GM21786 (cell line): ENCODE results near the gene SNRNP48.

Source experiments
- ATAC-seq: cut with Tn5 transposase; IDR thresholded peaks from one replicate; pipeline ENCODE4 v1.9.1; 2021; ENCODE audit not compliant: unreplicated experiment

The SNRNP48 gene

GRCh38 chr6:7640607-7641577 is 50.9 kb downstream of the SNRNP48 start:
- ATAC-seq, result no peak

DNA sequence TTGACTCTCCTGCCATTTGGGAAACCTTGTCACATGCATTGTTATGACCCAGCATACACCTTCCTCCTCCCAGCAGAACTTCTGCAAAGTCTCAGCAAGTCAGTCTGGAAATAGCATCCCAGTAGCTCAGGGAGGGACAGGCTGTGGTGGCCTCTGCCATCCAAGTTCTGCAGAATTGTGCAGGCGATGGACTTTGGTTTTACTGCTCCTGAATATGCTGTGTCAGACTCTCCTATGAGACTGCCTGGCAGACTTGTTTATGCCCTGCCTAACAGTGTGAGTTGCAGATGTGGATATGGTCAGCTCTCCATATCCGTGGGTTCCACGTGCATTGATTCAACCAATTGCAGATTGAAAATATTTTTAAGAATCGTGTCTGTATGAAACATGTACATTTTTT is 52.8 kb downstream of the SNRNP48 start:
- ATAC-seq, result no peak

DNA sequence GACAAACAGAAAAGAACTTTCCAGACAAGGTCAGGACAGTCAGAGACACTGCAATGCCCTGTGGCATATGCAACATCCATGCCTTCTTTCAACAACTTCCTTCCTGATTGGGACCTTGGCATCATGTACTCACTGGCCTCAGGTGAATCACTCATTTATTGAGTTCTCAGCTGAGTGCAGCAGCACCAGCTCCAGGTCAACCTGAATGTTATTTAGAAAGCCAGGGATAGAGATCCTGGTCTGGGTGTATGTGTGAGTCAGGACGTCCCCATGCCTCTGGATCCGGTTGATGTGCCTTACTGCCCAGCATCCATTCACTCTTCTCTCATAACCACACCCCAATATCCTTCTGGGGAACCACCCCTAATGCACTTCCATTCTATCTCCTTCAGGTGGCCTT is 54.4 kb downstream of the SNRNP48 start:
- ATAC-seq, result no peak

GRCh38 chr6:7646394-7646793 is 56.4 kb downstream of the SNRNP48 start:
- no peak for ATAC-seq

- no peak for ATAC-seq
Observed at GRCh38 chr6:7647504-7647903, 57.5 kb downstream of the SNRNP48 start.

DNA sequence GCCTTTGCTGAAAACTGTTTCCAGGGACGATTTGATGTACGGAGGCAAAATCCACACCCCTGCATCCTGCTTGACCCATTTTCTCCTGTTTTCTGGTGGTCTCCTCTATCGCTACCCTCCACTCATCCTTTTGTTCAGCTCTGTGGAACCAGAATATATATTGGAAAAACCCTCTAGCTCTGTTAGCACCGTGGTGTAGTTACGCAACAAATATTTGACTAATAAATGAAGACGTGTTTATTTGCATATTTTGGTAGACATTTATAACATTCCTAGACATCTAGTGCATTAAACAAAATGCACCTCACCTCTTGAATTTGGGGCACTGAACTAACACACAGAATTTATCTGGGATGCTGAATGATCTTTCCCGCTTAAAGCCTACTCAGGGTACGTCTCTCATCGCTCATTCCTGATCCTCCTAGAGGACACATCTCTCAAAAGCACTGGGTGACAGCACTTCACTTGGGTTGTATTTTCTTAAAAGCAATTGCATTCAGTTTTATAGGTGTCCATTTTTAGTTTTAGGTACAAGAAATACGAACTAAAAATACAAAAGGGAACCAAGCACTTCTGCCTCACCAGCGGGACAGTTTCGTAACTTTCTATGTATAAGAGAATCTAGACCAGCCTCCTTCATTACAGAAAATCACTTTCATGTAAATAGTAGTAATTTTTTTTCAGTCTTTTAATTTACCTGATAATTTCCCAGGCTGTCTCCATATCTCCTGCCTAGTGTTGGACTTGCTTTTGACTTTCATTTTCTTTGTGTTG is 59.2 kb downstream of the SNRNP48 start:
- ATAC-seq, result no peak

GRCh38 chr6:7650878-7651277 is 60.9 kb downstream of the SNRNP48 start:
- no peak for ATAC-seq

DNA sequence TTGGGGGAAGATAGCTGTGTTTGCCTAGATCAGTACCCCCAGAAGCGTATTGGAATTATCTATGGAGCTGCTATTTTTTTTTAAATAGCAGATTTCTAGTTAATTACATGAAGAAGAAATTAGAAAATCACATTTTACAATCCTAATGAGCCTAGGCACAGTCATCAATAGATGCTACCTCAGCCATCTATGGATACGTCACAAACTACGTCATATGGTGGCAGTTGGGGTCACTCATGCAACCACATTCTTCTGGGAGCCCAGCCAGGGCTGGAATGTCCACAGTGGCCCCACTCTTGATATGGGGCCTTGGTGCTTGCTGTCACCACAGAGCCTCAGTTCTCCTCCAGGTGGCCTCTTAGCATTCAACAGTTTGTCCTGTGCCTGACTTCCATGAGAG is 63.0 kb downstream of the SNRNP48 start:
- no peak for ATAC-seq

DNA sequence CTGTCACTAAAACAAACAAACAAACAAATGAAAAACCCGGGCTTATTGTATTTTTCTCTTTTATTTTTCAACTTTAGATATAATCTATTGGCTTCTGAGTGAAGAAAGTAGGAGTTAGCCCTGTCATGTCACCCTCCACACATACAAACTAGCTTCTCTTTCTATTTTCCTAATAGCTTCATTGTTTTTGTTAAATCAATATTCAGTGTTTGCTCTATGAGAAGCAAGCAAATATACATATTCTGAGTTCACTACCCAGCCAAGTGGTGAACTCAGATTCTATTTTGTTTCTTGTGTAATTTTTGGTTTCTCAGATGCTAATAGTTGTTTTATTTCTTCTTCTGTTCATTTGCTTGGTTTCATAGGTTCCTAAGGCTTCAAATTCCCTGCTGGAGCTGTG is 66.4 kb downstream of the SNRNP48 start:
- ATAC-seq, result no peak

- no peak for ATAC-seq
Observed at GRCh38 chr6:7658543-7658942, 68.5 kb downstream of the SNRNP48 start.

- ATAC-seq, result no peak
Observed at GRCh38 chr6:7661364-7661763, 71.4 kb downstream of the SNRNP48 start.
